Astrocyte of the spinal cord (primary cell): ENCODE data around the gene SVIL.
"Not testable (repeated sequence)": the region's sequence is repeated elsewhere in the genome, so short reads cannot be mapped to it uniquely, and the experiment has no call there.

Experiments used
- DNase-seq: peaks from one replicate; pipeline ENCODE4 v3.0.0; 2011; ENCODE audit warnings: low read depth, low spot score
- H3K4me3 ChIP-seq: 2 replicates; pipeline ENCODE4 v1.5.1; 2011; ENCODE audit warnings: low read depth, mild to moderate bottlenecking, low read length, moderate library complexity
- CTCF ChIP-seq: IDR thresholded peaks from 2 replicates; pipeline ENCODE4 v1.5.1; 2012; ENCODE audit warnings: low read depth, mild to moderate bottlenecking, low read length, inconsistent platforms
- in situ Hi-C: cut with HindIII; loops from 2 replicates; pipeline ENCODE4 v1.10.0; 2017; ENCODE audit warnings: low sequenced_read_pairs

The SVIL gene

GRCh38 chr10:29455095-29455494, 179.7 kb downstream of the SVIL start:
- in situ Hi-C loops, result no loop called here
- DNase-seq, result no peak
- TF ChIP-seq CTCF, result no peak
- H3K4me3 ChIP-seq, result no peak overlapping the region

DNA sequence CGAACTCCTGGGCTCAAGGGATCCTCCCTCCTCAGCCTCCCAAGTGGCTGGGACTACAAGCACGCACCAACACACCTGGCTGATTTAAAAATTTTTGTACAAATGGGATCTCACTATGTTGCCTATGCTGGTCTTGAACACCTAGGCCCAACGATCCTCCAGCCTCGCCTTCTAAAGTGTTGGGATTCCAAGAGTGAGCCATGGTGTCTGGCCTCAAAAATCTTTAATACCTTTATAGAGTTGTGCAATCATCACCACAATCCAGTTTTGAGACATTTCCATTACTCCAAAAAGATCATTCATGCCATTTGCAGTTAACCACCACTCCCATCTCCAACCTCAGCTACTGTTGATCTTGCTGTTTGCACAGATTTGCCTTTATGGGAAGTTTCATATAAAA, 180.5 kb downstream of the SVIL start:
- no peak overlapping the region for H3K4me3 ChIP-seq

GRCh38 chr10:29452546-29452945, 182.2 kb downstream of the SVIL start:
- no peak overlapping the region for H3K4me3 ChIP-seq
- in situ Hi-C loops, result no loop called here
- no peak for TF ChIP-seq CTCF
- DNase-seq, result no peak

More for the DNA sequence above, 180.5 kb downstream of the SVIL start:
- DNase-seq, result no peak
- in situ Hi-C loops, result no loop called here
- no peak for TF ChIP-seq CTCF

DNA sequence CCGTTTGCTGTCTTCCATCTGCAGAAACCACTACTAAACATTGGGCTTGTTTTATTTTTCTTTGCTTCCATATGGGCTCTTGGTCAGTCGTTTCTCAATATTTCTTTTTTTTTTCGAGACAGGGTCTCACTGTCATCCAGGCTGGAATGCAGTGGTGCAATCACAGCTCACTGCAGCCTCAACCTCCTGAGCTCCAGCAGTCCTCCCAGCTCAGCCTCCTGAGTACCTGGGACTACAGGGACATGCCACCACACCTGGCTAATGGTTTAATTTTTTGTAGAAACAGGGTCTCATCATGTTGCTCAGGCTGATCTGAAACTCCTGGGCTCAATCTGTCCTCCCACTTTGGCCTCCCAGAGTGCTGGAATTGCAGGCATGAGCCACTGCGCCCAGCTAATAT, 182.8 kb downstream of the SVIL start:
- DNase-seq, result no peak
- in situ Hi-C loops, result no loop called here
- TF ChIP-seq CTCF, result no peak
- no peak overlapping the region for H3K4me3 ChIP-seq

DNA sequence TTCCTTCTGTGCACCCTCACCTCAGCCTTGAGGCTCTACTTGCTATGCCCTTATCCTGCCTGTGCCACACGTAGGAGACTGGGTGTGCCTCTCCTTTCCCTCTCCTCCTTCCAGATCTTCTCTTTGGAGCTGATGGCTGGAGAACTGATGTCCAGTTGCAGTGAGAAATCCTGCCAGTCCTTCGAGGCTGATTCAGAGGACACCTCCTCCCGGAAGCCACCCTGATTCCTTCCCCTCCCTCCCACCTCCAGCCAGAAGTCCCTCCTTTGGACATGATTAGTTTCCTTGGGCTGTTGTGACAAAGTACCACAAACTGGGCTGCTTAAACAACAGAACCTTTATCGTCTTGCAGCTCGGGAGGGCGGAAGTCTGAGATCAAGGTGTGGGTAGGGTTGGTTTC, 184.4 kb downstream of the SVIL start:
- no peak for TF ChIP-seq CTCF
- DNase-seq, result no peak
- no peak overlapping the region for H3K4me3 ChIP-seq
- in situ Hi-C loops, result no loop called here

DNA sequence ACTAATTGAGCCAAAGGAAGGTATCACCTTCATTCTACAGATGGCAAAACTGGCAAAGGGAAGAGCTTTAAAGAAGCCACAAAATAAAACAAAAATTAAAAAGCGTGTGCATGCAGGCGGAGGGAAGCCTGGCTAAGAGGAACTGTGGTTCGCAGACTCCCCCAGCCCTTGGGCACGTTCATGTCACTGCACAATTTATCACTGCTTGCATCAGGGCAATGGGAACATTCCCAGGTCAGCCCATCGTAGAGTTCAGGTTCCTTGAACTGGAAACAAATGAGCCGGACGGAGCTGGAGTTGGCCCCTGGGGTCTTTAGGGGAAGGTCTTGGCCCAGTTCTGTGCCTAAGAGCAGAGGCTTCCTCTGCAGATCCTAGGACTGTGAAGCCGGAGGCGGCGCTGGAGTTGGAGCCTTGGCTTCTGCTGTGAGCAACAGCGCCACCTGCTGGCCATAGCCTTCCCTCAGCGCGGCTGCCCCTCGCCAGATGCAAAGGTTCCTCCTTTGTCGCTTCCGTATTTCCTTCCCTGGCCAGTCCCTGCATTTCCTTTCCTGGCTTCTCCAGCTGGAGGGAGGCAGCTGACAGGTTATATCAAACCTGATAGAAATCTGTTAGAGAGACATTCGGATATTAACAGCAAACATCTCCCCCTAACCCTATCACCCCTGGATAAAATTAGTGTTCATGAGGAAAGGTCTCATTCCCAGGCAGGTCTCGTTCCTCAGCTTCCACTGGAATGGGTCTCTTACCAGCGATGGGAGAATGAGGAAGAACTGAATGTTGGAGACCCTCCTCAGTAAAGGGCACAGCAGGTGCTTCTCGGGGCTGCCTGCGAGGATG, 185.8 kb downstream of the SVIL start:
- TF ChIP-seq CTCF, result peak; percentile 73
- DNase-seq, result peak; percentile 66
- in situ Hi-C loops, result not testable (repeated sequence)

More for the DNA sequence above, 185.8 kb downstream of the SVIL start:
- H3K4me3 ChIP-seq, result not testable (repeated sequence)
